ENCODE measurements around the gene PLEKHG4. TPM values are rescaled to one million over a fixed set of nuclear protein-coding genes. Genes with fewer than 3 reads are reported as not detected.

The PLEKHG4 gene
- total RNA-seq, 1 experiment from 2014 or later = 5.9 TPM

GRCh38 chr16:67256701-67257230 lies 22.6 kb upstream of the PLEKHG4 start (continued):
- TF ChIP-seq, protein P1, sequence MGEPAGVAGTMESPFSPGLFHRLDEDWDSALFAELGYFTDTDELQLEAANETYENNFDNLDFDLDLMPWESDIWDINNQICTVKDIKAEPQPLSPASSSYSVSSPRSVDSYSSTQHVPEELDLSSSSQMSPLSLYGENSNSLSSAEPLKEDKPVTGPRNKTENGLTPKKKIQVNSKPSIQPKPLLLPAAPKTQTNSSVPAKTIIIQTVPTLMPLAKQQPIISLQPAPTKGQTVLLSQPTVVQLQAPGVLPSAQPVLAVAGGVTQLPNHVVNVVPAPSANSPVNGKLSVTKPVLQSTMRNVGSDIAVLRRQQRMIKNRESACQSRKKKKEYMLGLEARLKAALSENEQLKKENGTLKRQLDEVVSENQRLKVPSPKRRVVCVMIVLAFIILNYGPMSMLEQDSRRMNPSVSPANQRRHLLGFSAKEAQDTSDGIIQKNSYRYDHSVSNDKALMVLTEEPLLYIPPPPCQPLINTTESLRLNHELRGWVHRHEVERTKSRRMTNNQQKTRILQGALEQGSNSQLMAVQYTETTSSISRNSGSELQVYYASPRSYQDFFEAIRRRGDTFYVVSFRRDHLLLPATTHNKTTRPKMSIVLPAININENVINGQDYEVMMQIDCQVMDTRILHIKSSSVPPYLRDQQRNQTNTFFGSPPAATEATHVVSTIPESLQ (CRISPR knock-in tag; IDR thresholded peaks at IDR 0.05) = no peak
- TF ChIP-seq HMGXB4 (CRISPR knock-in tag; IDR thresholded peaks at IDR 0.05) (no peak), E2F4 (CRISPR knock-in tag; IDR thresholded peaks at IDR 0.05; ENCODE audit: borderline replicate concordance, low read depth) (no peak), FOXJ3 (CRISPR knock-in tag; IDR thresholded peaks at IDR 0.05; ENCODE audit: borderline replicate concordance) (no peak), CREM (CRISPR knock-in tag; IDR thresholded peaks at IDR 0.05) (no peak), ZBTB21 (CRISPR knock-in tag; IDR thresholded peaks at IDR 0.05; ENCODE audit: borderline replicate concordance) (no peak), TP53 (CRISPR knock-in tag; IDR thresholded peaks at IDR 0.05) (no peak), GABPB1 (CRISPR knock-in tag; IDR thresholded peaks at IDR 0.05) (no peak)
- TF ChIP-seq, protein P2, sequence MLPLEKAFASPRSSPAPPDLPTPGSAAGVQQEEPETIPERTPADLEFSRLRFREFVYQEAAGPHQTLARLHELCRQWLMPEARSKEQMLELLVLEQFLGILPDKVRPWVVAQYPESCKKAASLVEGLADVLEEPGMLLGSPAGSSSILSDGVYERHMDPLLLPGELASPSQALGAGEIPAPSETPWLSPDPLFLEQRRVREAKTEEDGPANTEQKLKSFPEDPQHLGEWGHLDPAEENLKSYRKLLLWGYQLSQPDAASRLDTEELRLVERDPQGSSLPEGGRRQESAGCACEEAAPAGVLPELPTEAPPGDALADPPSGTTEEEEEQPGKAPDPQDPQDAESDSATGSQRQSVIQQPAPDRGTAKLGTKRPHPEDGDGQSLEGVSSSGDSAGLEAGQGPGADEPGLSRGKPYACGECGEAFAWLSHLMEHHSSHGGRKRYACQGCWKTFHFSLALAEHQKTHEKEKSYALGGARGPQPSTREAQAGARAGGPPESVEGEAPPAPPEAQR (CRISPR knock-in tag; IDR thresholded peaks at IDR 0.05) = no peak

GRCh38 chr16:67257486-67258160 lies 21.7 kb upstream of the PLEKHG4 start:
- DNase-seq (ENCODE audit: low spot score) (no peak), ATAC-seq (no peak)
- Mint-ChIP-seq H3K4me1 (peaks cover 4% of the 10 kb centered on the region; the same call in 1 of the 2 replicates), H3K36me3 (no peaks in the 10 kb centered on the region), H3K27ac (no peak overlapping the region; the same call in 1 of the 2 replicates), H3K9me3 (no peaks in the 10 kb centered on the region), H3K4me3 (no peak overlapping the region), H3K27me3 (ENCODE audit: low read depth) (no peaks in the 10 kb centered on the region; the same call in 1 of the 2 replicates)
- POLR2A ChIA-PET = interaction anchor here (0.6 kb wide), 1 partner anchor 433 kb away, joined by 3 read pairs; no protein-coding TSS in a partner anchor
- CTCF ChIA-PET = interaction anchor here (1.0 to 3.7 kb wide), 3 partner anchors 10 to 27 kb away, joined by 3 to 92 read pairs (median 4); partner anchors contain the start of gene FHOD1
- no peak for TF ChIP-seq FOXK1 (CRISPR knock-in tag; IDR thresholded peaks at IDR 0.05)
- TF ChIP-seq ATF1 (CRISPR knock-in tag; IDR thresholded peaks at IDR 0.05) = no peak
- TF ChIP-seq SP1 (CRISPR knock-in tag; conservative IDR thresholded peaks at IDR 0.05) = no peak
- no peak for TF ChIP-seq CDX4 (CRISPR knock-in tag; IDR thresholded peaks at IDR 0.05; ENCODE audit: borderline replicate concordance)
- TF ChIP-seq, protein P3, sequence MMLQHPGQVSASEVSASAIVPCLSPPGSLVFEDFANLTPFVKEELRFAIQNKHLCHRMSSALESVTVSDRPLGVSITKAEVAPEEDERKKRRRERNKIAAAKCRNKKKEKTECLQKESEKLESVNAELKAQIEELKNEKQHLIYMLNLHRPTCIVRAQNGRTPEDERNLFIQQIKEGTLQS (CRISPR knock-in tag; conservative IDR thresholded peaks at IDR 0.05) = no peak
- TF ChIP-seq NR1H2 (CRISPR knock-in tag; IDR thresholded peaks at IDR 0.05) = no peak
- TF ChIP-seq, protein P4, sequence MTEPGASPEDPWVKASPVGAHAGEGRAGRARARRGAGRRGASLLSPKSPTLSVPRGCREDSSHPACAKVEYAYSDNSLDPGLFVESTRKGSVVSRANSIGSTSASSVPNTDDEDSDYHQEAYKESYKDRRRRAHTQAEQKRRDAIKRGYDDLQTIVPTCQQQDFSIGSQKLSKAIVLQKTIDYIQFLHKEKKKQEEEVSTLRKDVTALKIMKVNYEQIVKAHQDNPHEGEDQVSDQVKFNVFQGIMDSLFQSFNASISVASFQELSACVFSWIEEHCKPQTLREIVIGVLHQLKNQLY (CRISPR knock-in tag; IDR thresholded peaks at IDR 0.05) = no peak
- TF ChIP-seq ZMAT4 (CRISPR knock-in tag; IDR thresholded peaks at IDR 0.05) = no peak
- TF ChIP-seq, protein P5, sequence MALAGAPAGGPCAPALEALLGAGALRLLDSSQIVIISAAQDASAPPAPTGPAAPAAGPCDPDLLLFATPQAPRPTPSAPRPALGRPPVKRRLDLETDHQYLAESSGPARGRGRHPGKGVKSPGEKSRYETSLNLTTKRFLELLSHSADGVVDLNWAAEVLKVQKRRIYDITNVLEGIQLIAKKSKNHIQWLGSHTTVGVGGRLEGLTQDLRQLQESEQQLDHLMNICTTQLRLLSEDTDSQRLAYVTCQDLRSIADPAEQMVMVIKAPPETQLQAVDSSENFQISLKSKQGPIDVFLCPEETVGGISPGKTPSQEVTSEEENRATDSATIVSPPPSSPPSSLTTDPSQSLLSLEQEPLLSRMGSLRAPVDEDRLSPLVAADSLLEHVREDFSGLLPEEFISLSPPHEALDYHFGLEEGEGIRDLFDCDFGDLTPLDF (CRISPR knock-in tag; IDR thresholded peaks at IDR 0.05) = no peak
- TF ChIP-seq, protein P1 (CRISPR knock-in tag; IDR thresholded peaks at IDR 0.05) = no peak
- TF ChIP-seq, protein P6, sequence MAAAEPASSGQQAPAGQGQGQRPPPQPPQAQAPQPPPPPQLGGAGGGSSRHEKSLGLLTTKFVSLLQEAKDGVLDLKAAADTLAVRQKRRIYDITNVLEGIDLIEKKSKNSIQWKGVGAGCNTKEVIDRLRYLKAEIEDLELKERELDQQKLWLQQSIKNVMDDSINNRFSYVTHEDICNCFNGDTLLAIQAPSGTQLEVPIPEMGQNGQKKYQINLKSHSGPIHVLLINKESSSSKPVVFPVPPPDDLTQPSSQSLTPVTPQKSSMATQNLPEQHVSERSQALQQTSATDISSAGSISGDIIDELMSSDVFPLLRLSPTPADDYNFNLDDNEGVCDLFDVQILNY (CRISPR knock-in tag; IDR thresholded peaks at IDR 0.05) = no peak
- no peak for TF ChIP-seq ZNF263 (CRISPR knock-in tag; IDR thresholded peaks at IDR 0.05; ENCODE audit: low read depth)
- TF ChIP-seq GABPB1 (CRISPR knock-in tag; IDR thresholded peaks at IDR 0.05) = no peak
